GM18511 (cell line): ENCODE measurements around the gene TP73.

Experiments used
- ATAC-seq: cut with Tn5 transposase; IDR thresholded peaks from one replicate; pipeline ENCODE4 v1.9.1; 2021; ENCODE audit warnings: mild to moderate bottlenecking, moderate library complexity; ENCODE audit not compliant: unreplicated experiment

Gene TP73

DNA sequence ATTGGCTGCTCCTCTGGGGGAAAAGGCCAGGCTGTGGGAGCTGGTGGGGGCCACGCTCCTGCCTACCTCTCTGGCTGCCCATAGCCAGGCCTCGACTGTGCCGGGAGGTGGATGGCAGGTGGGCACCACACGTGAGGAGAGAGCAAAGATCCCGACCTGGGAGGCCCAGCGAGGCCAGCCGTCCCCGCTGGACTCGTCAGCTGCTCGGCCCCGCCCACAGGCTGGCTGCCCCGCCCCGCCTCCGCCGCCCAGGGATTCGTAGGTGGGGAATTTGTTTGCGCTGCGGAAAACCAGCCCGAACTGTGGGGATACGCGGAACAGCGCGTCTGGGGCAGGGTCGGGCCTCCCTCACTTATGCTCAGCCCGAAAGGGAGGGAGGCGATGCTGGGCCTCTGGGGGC, 31.7 kb downstream of the TP73 start:
- ATAC-seq, result no peak

GRCh38 chr1:3685222-3685621, 32.9 kb downstream of the TP73 start:
- no peak for ATAC-seq

GRCh38 chr1:3685906-3686305, 33.6 kb downstream of the TP73 start:
- no peak for ATAC-seq

- no peak for ATAC-seq
These were observed 35.2 kb downstream of the TP73 start for GRCh38 chr1:3687504-3687903.

- ATAC-seq, result no peak
These were observed 36.2 kb downstream of the TP73 start for GRCh38 chr1:3688356-3689137.

DNA sequence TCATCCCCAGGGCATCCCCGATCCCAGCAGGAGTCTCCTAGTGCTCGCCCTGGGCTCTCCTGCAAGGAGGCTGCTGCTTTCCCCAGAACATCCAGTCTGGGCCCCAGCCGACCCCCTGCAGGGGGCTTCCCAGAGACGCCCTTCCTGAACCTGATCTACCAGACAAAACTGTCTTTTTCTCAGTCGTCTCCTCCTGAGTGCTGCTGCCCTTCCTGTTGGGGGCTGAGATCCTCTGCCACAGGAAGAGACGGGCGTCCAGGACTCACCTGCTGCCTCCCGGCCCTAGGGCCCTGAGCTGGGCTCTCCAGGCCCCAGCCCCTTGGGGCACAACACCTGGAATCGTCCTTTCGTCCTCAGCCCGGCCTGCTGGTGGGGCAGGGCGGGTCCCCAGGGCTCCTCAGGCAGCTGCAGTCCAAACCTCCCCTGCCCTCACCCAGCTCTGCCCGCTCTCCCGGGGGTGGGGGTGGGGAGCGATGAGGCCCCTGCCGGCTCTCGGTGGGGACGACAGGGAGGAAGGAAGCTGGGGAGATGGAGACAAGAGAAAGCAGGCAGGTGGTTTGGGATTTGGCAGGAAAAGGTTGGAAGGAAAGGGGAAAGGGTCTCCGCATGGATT, 36.9 kb downstream of the TP73 start:
- no peak for ATAC-seq

- no peak for ATAC-seq
These were observed 38.2 kb downstream of the TP73 start for GRCh38 chr1:3690282-3691065.

- no peak for ATAC-seq
These were observed 39.3 kb downstream of the TP73 start for GRCh38 chr1:3691421-3692204.

DNA sequence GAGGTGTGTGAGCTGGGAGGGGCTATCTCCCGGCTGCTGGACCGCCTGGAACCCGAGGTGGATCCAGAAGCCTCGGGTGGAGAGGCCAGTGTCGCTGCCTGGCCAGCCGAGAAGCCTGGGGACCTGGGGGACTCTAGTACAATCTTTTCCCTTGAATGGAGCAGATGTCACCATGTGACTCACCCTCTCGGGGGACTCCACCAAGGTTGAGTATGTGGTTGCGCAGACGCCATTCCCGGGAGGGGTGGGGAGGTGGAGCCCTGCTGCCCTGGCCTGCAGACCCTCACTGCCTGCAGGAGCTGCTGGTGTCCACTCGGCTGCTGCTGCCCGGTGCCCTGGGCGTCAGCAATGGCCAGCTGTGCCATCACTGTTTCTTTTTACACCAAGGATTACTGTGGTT, 40.3 kb downstream of the TP73 start:
- no peak for ATAC-seq

DNA sequence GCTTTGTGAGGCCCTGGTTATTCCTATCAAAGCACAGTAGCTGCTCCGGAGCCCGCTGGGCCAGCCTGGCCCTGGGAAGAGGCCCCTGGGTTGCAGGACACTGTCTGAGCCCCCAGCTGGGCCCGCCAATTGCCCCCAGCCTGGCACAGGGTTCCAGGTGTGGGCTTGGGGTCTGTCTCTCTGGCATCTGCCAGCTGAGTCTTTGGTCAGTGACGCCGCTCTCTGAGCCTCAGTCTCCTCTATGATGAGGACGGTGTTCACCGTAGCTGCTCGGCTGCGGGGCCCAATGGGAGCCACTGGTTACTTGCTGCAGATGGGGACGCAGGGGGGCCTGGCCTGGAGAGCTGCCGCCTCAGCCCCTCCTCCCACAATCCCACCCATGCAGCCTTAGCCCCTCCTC, 41.0 kb downstream of the TP73 start:
- ATAC-seq, result no peak

DNA sequence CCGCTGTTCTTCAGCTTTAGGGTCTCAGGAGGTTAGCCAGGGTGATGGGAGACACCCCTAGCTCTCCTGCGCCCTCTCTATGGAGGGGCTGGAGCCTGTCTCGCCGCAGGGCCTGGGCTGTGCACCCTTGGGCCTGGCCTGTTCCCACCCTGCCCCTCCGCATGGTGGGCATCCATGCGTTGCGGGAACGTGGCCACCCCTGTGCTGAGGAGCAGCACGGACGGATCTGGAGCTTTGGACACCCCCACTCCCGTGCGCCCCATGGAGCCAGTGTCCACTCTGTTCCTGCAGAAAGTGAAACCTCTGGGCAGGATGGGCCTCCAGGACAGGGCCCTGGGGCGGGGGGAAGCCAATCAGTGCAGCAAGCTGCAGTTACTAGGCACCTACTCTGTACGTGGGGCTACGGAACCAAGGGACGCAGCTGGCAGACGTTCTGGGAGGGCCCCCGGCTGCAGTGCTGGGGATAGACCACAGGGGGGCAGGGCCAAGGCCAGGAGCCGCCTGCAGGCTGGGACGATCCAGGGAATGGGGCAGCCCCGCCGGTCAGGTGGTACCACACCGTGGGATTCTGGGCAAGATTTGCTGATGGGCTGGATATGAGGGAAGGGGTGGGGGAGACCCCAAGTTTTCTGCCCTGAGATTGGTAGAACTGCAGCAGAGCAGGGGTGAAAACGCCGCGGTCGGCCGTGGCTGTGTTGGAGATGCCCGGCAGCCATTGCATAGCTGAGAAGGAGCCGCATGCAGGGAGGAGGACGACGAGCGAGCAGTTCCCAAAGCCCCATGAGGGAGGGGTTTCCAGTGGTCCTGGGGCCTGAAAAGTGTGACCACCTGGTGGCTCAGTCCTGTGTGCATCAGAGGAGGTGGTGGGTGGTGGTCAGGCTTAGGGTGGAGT, 43.3 kb downstream of the TP73 start:
- ATAC-seq, result no peak

GRCh38 chr1:3696689-3697088, 44.4 kb downstream of the TP73 start:
- ATAC-seq, result no peak

DNA sequence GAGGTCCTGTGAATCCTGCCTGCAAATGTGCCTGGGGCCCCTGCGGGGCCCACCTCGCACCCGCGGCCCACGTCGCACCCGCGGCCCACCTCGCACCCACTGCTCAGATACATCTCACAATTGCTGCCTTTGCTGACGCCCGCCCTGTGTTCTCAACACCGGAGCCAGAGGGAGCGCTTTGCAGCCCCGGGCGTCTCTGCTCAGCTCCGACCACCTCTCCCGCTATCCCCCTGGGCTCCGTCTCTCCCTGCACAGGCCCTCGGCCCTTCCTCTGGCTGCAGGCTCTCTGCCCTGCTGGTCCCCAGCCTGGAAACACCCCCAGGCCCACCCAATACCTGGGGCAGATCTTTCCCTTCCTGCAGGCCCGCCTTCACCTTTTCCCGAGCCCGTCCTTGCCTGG, 44.8 kb downstream of the TP73 start:
- ATAC-seq, result no peak

GRCh38 chr1:3697810-3698209, 45.5 kb downstream of the TP73 start:
- no peak for ATAC-seq

GRCh38 chr1:3698660-3699408, 46.5 kb downstream of the TP73 start:
- ATAC-seq, result no peak

GRCh38 chr1:3699596-3699995, 47.3 kb downstream of the TP73 start:
- no peak for ATAC-seq

GRCh38 chr1:3700631-3701030, 48.3 kb downstream of the TP73 start:
- no peak for ATAC-seq

- ATAC-seq, result no peak
These were observed 50.2 kb downstream of the TP73 start for GRCh38 chr1:3702528-3702927.

DNA sequence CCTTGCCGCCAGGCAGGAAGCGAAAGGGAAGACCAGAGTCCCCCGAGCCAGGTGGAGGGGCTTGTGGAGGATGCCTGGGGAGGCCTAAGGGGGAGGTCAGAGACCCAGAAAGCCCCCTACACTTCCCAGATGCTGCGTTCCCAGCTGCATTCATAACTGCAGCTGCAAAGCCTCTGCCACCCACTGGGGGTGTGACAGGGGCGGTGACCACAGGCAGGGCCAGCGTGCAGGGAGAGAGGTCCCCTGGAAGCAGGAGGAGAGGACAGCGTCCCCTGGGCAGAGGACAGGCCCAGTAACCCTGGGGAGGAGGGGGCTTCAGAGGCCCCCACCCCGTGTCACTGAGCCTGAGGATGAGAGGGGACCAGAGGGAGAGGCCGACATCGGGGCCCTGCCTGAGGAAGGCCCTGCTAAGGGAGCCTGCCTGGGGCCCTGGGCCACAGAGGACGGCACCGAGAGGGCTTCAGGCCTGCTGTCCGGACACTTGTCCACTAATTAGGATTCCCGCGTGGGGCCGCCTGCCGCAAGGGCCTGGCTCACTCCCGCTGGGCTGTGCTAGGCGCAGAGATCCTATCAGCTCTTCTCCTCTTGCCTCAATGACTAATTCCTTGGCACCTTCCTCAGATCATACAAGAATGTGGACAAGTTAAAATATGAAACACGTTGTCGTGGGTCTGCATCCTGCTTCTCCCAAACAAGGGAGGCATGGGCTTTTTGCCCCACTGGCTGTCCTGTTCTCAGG, 50.8 kb downstream of the TP73 start:
- ATAC-seq, result no peak
